ENCODE data around the gene ALOX15B.

Gene ALOX15B, protein sequence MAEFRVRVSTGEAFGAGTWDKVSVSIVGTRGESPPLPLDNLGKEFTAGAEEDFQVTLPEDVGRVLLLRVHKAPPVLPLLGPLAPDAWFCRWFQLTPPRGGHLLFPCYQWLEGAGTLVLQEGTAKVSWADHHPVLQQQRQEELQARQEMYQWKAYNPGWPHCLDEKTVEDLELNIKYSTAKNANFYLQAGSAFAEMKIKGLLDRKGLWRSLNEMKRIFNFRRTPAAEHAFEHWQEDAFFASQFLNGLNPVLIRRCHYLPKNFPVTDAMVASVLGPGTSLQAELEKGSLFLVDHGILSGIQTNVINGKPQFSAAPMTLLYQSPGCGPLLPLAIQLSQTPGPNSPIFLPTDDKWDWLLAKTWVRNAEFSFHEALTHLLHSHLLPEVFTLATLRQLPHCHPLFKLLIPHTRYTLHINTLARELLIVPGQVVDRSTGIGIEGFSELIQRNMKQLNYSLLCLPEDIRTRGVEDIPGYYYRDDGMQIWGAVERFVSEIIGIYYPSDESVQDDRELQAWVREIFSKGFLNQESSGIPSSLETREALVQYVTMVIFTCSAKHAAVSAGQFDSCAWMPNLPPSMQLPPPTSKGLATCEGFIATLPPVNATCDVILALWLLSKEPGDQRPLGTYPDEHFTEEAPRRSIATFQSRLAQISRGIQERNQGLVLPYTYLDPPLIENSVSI

GRCh38 chr17:8038954-8039610 is at the start of gene ALOX15B:
ALOX15B (plus strand) TSS chr17:8039059; CDS start chr17:8039156, 97 bp downstream.
- Mint-ChIP-seq H3K9me3 (no peaks in the 10 kb centered on the region), H3K4me1 (no peaks in the 10 kb centered on the region), H3K27me3 (peaks cover 15% of the 10 kb centered on the region), H3K27ac (no peak within 1 kb of the TSS), H3K36me3 (no peaks in the 10 kb centered on the region), H3K4me3 (no peak within 1 kb of the TSS)

DNA sequence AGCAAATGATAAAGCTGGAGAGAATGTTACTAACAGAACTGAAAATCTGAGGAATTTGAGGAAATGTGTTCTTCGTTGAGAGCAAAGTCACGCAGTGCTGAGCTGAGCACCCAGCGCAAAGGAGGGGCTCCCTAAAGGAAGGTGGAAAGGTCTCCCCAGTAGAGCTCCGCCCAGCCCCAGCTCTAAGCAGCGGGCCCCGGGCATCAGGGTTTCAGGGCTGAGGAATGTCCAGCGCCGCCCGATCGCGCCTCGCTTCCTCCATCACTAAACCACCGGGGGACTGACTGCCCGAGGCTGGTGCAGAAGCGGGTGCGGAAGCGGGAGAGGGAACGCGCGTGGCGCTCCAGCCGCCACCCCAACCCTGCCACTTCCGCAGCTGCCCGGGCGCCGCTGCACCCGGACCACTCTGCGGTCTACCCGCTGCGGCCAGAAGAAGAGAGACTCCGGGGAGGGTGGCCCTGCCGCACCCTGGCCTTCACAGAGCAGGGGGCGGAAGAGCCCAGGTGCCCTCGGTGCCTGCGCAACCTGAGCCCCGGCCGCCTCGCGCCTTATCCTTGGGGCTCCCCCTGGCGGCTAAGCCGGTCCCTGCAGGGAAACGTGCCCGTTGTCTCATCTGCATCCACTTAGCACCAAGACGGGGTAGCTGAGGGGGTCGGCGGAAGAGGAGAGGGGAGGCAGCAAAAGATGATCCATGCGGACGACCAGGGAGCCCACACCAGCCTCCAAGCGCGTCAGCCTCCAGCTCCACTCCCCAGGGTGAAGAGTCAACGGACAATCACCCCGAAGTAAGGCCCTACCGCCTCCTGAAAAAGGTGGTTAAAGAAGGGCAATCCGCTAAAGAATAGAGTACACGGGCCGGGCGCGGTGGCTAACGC is 48.8 kb upstream of the ALOX15B start:
- peak overlapping the region; percentile 77 for H3K4me3 Mint-ChIP-seq
- peaks cover 21% of the 10 kb centered on the region for H3K4me1 Mint-ChIP-seq
- peak overlapping the region; percentile 74 for H3K27ac Mint-ChIP-seq
- no peaks in the 10 kb centered on the region for H3K9me3 Mint-ChIP-seq
- no peaks in the 10 kb centered on the region for H3K36me3 Mint-ChIP-seq
- no peaks in the 10 kb centered on the region for H3K27me3 Mint-ChIP-seq

DNA sequence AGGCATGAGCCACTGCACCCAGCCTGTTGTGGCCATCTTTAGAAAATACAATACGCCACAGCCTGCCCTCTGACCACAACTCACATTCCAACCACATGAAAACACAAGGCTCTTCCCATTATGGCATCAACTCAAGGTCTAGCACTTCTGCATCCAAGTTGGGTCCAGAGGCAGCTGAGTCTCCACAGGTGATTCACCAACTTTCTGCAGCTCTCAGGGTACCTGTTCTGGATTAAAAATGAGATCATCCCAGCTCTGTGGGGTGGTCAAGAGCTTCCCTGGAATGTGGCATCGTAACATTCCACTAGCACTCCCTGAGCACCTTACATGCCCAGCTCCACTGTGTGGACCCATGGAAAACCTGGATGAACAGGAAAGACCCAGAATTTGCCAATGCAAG is 46.3 kb upstream of the ALOX15B start:
- Mint-ChIP-seq H3K4me3 (no peak overlapping the region), H3K36me3 (no peaks in the 10 kb centered on the region), H3K27ac (no peak overlapping the region)

DNA sequence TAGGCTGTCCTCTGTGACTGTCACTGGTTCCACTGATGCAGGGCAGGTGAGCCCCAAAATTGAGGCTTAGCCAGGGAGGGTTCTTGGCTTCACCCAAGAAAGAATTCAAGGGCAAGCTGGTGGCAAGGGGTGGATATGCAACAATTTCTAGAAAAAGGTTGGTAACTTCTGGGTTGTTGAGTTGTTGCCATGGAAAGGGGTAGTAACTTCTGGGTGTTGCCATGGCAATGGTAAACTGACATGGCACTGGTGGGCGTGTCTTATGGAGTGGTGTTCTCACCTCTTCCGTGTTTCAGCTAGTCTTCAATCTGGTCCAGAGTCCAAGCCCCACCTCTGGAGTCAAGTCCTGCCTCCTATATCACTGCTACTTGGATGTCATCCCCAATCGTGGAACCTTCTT is 45.9 kb upstream of the ALOX15B start:
- Mint-ChIP-seq H3K4me3 (no peak overlapping the region), H3K27me3 (no peaks in the 10 kb centered on the region), H3K27ac (no peak overlapping the region), H3K36me3 (no peaks in the 10 kb centered on the region), H3K4me1 (peaks cover 21% of the 10 kb centered on the region), H3K9me3 (no peaks in the 10 kb centered on the region)

More for the DNA sequence above, 46.3 kb upstream of the ALOX15B start:
- Mint-ChIP-seq H3K4me1 (peaks cover 21% of the 10 kb centered on the region), H3K27me3 (no peaks in the 10 kb centered on the region), H3K9me3 (no peaks in the 10 kb centered on the region)

- no peaks in the 10 kb centered on the region for H3K36me3 Mint-ChIP-seq
- peaks cover 16% of the 10 kb centered on the region for H3K4me1 Mint-ChIP-seq
- no peak overlapping the region for H3K4me3 Mint-ChIP-seq
- peaks cover 3% of the 10 kb centered on the region for H3K27me3 Mint-ChIP-seq
- no peak overlapping the region for H3K27ac Mint-ChIP-seq
- no peaks in the 10 kb centered on the region for H3K9me3 Mint-ChIP-seq
Measured at GRCh38 chr17:7993972-7994589, 44.8 kb upstream of the ALOX15B start.

DNA sequence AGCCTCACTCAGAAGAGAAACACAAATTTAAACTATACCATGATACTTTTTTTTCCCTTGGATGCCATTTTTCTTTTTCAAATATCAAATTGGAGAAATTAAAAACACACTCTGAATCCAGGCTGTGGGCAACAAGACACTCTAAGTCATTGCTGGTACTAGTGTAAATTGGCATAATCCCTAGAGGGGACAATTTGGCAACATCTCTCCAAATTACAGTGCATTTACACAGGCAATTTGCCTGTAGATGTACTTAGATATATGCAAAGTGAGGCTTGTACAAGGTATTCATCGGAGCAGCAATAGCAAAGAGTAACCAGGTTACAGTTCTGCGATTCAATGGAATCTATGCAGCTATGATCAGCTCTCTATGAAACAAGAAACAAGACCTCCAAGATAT is 43.1 kb upstream of the ALOX15B start:
- Mint-ChIP-seq H3K4me1 (peaks cover 4% of the 10 kb centered on the region), H3K27me3 (peaks cover 6% of the 10 kb centered on the region), H3K27ac (no peak overlapping the region), H3K4me3 (no peak overlapping the region), H3K9me3 (no peaks in the 10 kb centered on the region), H3K36me3 (peaks cover 2% of the 10 kb centered on the region)

- no peak overlapping the region for H3K27ac Mint-ChIP-seq
- H3K27me3 Mint-ChIP-seq, result peaks cover 17% of the 10 kb centered on the region
- no peaks in the 10 kb centered on the region for H3K9me3 Mint-ChIP-seq
- H3K4me3 Mint-ChIP-seq, result no peak overlapping the region
- peaks cover 2% of the 10 kb centered on the region for H3K36me3 Mint-ChIP-seq
- H3K4me1 Mint-ChIP-seq, result peaks cover 5% of the 10 kb centered on the region
Measured at GRCh38 chr17:7997186-7997585, 41.7 kb upstream of the ALOX15B start.

DNA sequence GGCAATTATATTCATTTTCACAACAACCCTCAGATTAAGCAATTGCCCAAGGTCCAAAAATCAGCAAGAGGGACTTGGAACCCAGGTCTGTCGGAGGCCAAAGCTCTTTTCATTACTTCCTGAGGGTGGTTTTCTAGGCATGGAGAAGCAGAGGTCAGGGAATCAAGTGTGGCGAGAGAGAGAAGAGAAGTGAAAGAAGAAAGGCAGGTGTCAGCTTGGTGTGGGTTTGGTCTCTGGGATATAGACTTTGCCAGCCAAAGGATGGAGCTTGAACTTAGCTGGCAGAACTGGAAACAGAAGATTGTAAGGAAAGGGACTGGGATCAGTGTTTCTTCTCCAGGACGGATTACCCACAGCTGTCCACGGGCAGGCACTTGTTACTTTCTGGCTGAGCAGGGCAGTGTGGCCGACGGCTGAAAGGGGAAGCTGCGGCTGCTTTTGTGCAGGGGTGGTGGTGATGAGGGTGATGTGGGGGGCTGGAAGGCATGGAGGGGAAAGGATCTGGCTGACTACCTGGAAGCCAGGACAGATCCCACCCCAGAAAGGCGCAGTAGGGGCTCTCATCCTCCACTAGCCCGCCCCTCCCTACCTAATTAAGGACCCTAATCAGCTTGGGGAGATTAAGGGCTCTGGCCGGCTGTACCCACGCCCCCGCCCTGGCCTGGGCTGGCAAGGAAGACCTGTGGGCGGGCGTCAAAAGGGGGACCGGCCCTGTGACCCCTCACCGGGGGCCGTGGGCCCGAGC is 36.7 kb upstream of the ALOX15B start, which contains the start of gene GUCY2D:
TSS of gene GUCY2D (plus strand) at position 640 of the 745 bp plus-strand sequence. CDS start 433 bp downstream, outside the sequence.
- Mint-ChIP-seq H3K27me3 (peaks cover 27% of the 10 kb centered on the region), H3K36me3 (peaks cover 2% of the 10 kb centered on the region), H3K4me3 (peak within 1 kb of the TSS; percentile 73), H3K27ac (no peak within 1 kb of the TSS), H3K9me3 (no peaks in the 10 kb centered on the region), H3K4me1 (peaks cover 6% of the 10 kb centered on the region)

DNA sequence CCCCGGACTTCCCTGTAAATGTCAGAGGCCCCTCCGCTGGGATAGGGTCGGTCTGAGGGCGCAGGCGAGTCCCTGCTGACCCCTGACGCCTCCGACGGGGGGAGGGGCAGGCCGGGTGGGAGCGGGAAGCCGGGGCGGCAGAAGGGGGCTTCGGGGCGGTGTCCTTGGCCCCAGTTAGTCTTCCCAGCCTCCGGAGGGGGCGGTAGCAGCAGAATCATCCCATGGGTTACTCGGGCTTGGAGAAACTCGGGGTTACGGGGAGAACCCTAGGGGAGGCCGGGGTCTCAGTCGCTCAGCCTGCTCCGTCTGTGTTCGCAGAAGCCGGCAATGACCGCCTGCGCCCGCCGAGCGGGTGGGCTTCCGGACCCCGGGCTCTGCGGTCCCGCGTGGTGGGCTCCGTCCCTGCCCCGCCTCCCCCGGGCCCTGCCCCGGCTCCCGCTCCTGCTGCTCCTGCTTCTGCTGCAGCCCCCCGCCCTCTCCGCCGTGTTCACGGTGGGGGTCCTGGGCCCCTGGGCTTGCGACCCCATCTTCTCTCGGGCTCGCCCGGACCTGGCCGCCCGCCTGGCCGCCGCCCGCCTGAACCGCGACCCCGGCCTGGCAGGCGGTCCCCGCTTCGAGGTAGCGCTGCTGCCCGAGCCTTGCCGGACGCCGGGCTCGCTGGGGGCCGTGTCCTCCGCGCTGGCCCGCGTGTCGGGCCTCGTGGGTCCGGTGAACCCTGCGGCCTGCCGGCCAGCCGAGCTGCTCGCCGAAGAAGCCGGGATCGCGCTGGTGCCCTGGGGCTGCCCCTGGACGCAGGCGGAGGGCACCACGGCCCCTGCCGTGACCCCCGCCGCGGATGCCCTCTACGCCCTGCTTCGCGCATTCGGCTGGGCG is 35.9 kb upstream of the ALOX15B start:
- H3K27me3 Mint-ChIP-seq, result peaks cover 27% of the 10 kb centered on the region
- no peak overlapping the region for H3K4me3 Mint-ChIP-seq
- H3K9me3 Mint-ChIP-seq, result no peaks in the 10 kb centered on the region
- no peak overlapping the region for H3K27ac Mint-ChIP-seq
- peaks cover 6% of the 10 kb centered on the region for H3K4me1 Mint-ChIP-seq
- peaks cover 2% of the 10 kb centered on the region for H3K36me3 Mint-ChIP-seq

DNA sequence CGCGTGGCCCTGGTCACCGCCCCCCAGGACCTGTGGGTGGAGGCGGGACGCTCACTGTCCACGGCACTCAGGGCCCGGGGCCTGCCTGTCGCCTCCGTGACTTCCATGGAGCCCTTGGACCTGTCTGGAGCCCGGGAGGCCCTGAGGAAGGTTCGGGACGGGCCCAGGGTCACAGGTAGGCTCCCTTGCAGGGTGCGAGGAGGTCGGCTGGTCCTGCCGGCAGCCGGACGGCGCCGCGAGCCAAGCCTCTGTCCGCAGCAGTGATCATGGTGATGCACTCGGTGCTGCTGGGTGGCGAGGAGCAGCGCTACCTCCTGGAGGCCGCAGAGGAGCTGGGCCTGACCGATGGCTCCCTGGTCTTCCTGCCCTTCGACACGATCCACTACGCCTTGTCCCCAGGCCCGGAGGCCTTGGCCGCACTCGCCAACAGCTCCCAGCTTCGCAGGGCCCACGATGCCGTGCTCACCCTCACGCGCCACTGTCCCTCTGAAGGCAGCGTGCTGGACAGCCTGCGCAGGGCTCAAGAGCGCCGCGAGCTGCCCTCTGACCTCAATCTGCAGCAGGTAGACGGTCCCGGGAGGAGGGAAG is 35.2 kb upstream of the ALOX15B start:
- Mint-ChIP-seq H3K27me3 (peaks cover 26% of the 10 kb centered on the region), H3K36me3 (peaks cover 2% of the 10 kb centered on the region), H3K4me3 (no peak overlapping the region), H3K4me1 (peaks cover 6% of the 10 kb centered on the region), H3K9me3 (no peaks in the 10 kb centered on the region), H3K27ac (no peak overlapping the region)

- Mint-ChIP-seq H3K4me1 (peaks cover 6% of the 10 kb centered on the region), H3K36me3 (peaks cover 2% of the 10 kb centered on the region), H3K27me3 (peaks cover 24% of the 10 kb centered on the region), H3K9me3 (no peaks in the 10 kb centered on the region), H3K4me3 (no peak overlapping the region), H3K27ac (no peak overlapping the region)
Measured at GRCh38 chr17:8004899-8005298, 34.0 kb upstream of the ALOX15B start.

GRCh38 chr17:8005357-8005756 is 33.5 kb upstream of the ALOX15B start:
- H3K9me3 Mint-ChIP-seq, result no peaks in the 10 kb centered on the region
- peaks cover 23% of the 10 kb centered on the region for H3K27me3 Mint-ChIP-seq
- no peak overlapping the region for H3K27ac Mint-ChIP-seq
- H3K4me3 Mint-ChIP-seq, result no peak overlapping the region
- H3K4me1 Mint-ChIP-seq, result peaks cover 6% of the 10 kb centered on the region
- peaks cover under 1% of the 10 kb centered on the region for H3K36me3 Mint-ChIP-seq

Measured in activated naive CD4-positive, alpha-beta T cell treated with anti-CD3 and anti-CD28 coated beads, Interleukin-2, amount 50 U/mL, for 24 hours (primary cell).